HG02943 (cell line): Measurements from ENCODE around the gene IGSF23.

Experiments used
- ATAC-seq: cut with Tn5 transposase; IDR thresholded peaks from one replicate; pipeline ENCODE4 v1.9.1; 2021; ENCODE audit warnings: mild to moderate bottlenecking, low read depth, moderate library complexity; ENCODE audit not compliant: unreplicated experiment

Gene IGSF23

GRCh38 chr19:44613295-44614178, at the start of gene IGSF23:
IGSF23 (plus strand) TSS chr19:44613563; CDS start chr19:44613646, 83 bp downstream.
- ATAC-seq: no peak

- no peak for ATAC-seq
Observed at GRCh38 chr19:44566984-44567383, 46.4 kb upstream of the IGSF23 start.

GRCh38 chr19:44567745-44568144, 45.6 kb upstream of the IGSF23 start:
- ATAC-seq: no peak

GRCh38 chr19:44570603-44570983, 42.8 kb upstream of the IGSF23 start:
- ATAC-seq: no peak

GRCh38 chr19:44570984-44571684, 42.2 kb upstream of the IGSF23 start:
- ATAC-seq: no peak

GRCh38 chr19:44571830-44572580, 41.4 kb upstream of the IGSF23 start:
- no peak for ATAC-seq

GRCh38 chr19:44572581-44572900, 40.8 kb upstream of the IGSF23 start:
- no peak for ATAC-seq

GRCh38 chr19:44573183-44573582, 40.2 kb upstream of the IGSF23 start:
- no peak for ATAC-seq

GRCh38 chr19:44573627-44574026, 39.7 kb upstream of the IGSF23 start:
- no peak for ATAC-seq

- no peak for ATAC-seq
Observed at GRCh38 chr19:44574186-44574950, 39.0 kb upstream of the IGSF23 start.

- ATAC-seq: no peak
Observed at GRCh38 chr19:44575116-44575700, 38.2 kb upstream of the IGSF23 start.

- no peak for ATAC-seq
Observed at GRCh38 chr19:44576843-44577565, 36.4 kb upstream of the IGSF23 start.

GRCh38 chr19:44577566-44577874, 35.8 kb upstream of the IGSF23 start:
- no peak for ATAC-seq

GRCh38 chr19:44579663-44580365, 33.5 kb upstream of the IGSF23 start:
- no peak for ATAC-seq

GRCh38 chr19:44580366-44580895, 32.9 kb upstream of the IGSF23 start:
- no peak for ATAC-seq

GRCh38 chr19:44581288-44581687, 32.1 kb upstream of the IGSF23 start:
- ATAC-seq: no peak

- ATAC-seq: no peak
Observed at GRCh38 chr19:44582581-44583265, 30.6 kb upstream of the IGSF23 start.
